Ramos (cell line): ENCODE results near the gene COPS7A.

Experiments used
- in situ Hi-C: fragments of 300-500 bp; cut with MboI; formaldehyde crosslinking; loops from one replicate; pipeline ENCODE4 v1.14.3; 2022; ENCODE audit warnings: low sequenced_read_pairs; ENCODE audit not compliant: unreplicated experiment

COPS7A gene

GRCh38 chr12:6767353-6768319 lies 43.8 kb downstream of the COPS7A start:
- in situ Hi-C loops: no loop called here

- in situ Hi-C loops: no loop called here
Measured at GRCh38 chr12:6768437-6768914, 44.6 kb downstream of the COPS7A start.

- in situ Hi-C loops: no loop called here
Measured at GRCh38 chr12:6768990-6769389, 45.1 kb downstream of the COPS7A start.

GRCh38 chr12:6769666-6770065 lies 45.8 kb downstream of the COPS7A start:
- in situ Hi-C loops: no loop called here

- in situ Hi-C loops: no loop called here
Measured at GRCh38 chr12:6770094-6770493, 46.2 kb downstream of the COPS7A start.

GRCh38 chr12:6770600-6770999 lies 46.8 kb downstream of the COPS7A start:
- in situ Hi-C loops: no loop called here

GRCh38 chr12:6771091-6771495 lies 47.2 kb downstream of the COPS7A start:
- in situ Hi-C loops: no loop called here

GRCh38 chr12:6771509-6772330 lies 47.9 kb downstream of the COPS7A start:
- in situ Hi-C loops: no loop called here

GRCh38 chr12:6772331-6772695 lies 48.5 kb downstream of the COPS7A start, which contains the start of gene LAG3:
LAG3 (plus strand) TSS chr12:6772520; CDS start chr12:6772853, 333 bp downstream.
- in situ Hi-C loops: no loop called here

- in situ Hi-C loops: no loop called here
Measured at GRCh38 chr12:6772726-6773589, 49.1 kb downstream of the COPS7A start.

- in situ Hi-C loops: no loop called here
Measured at GRCh38 chr12:6773590-6774351, 49.9 kb downstream of the COPS7A start.

GRCh38 chr12:6774499-6775062 lies 50.7 kb downstream of the COPS7A start:
- in situ Hi-C loops: no loop called here

- in situ Hi-C loops: no loop called here
Measured at GRCh38 chr12:6775185-6776174, 51.6 kb downstream of the COPS7A start.

- in situ Hi-C loops: no loop called here
Measured at GRCh38 chr12:6777386-6777785, 53.5 kb downstream of the COPS7A start.

- in situ Hi-C loops: no loop called here
Measured at GRCh38 chr12:6778217-6778573, 54.3 kb downstream of the COPS7A start.

- in situ Hi-C loops: no loop called here
Measured at GRCh38 chr12:6778574-6779550, 55.0 kb downstream of the COPS7A start.
